ENCODE results near the gene COX7B. TPM values are rescaled to one million over a fixed set of nuclear protein-coding genes. Genes with fewer than 3 reads are reported as not detected.
A peak's percentile ranks its signal among the peaks of the same experiment; 100 is the strongest.

COX7B gene
- total and polyA plus RNA-seq, 10 of the 15 experiments (the other 5 are each of a cell fraction or from before 2014, with no cell fraction given), result 331 to 2,070 (median 987) TPM

DNA sequence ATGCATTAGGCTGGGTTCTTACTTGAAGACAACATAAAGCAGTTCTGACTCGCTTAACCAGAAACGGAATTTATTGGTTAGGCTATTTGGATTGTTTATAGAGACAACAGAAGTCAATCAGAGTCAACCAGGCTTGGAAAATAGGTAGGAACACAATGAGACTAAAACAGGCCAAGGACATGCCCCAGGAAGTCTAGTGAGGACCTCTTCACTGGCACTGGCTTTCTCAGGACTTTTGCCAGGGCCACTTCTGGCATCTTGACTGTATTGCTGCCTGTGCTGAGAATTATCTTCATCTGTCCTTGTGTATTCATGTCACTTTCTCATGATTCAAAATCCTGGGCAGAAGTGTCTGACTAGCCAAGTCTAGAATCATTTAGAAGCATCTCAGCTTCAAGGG lies 50.6 kb downstream of the COX7B start (continued):
- TF ChIP-seq, protein P1, sequence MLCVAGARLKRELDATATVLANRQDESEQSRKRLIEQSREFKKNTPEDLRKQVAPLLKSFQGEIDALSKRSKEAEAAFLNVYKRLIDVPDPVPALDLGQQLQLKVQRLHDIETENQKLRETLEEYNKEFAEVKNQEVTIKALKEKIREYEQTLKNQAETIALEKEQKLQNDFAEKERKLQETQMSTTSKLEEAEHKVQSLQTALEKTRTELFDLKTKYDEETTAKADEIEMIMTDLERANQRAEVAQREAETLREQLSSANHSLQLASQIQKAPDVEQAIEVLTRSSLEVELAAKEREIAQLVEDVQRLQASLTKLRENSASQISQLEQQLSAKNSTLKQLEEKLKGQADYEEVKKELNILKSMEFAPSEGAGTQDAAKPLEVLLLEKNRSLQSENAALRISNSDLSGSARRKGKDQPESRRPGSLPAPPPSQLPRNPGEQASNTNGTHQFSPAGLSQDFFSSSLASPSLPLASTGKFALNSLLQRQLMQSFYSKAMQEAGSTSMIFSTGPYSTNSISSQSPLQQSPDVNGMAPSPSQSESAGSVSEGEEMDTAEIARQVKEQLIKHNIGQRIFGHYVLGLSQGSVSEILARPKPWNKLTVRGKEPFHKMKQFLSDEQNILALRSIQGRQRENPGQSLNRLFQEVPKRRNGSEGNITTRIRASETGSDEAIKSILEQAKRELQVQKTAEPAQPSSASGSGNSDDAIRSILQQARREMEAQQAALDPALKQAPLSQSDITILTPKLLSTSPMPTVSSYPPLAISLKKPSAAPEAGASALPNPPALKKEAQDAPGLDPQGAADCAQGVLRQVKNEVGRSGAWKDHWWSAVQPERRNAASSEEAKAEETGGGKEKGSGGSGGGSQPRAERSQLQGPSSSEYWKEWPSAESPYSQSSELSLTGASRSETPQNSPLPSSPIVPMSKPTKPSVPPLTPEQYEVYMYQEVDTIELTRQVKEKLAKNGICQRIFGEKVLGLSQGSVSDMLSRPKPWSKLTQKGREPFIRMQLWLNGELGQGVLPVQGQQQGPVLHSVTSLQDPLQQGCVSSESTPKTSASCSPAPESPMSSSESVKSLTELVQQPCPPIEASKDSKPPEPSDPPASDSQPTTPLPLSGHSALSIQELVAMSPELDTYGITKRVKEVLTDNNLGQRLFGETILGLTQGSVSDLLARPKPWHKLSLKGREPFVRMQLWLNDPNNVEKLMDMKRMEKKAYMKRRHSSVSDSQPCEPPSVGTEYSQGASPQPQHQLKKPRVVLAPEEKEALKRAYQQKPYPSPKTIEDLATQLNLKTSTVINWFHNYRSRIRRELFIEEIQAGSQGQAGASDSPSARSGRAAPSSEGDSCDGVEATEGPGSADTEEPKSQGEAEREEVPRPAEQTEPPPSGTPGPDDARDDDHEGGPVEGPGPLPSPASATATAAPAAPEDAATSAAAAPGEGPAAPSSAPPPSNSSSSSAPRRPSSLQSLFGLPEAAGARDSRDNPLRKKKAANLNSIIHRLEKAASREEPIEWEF (IDR thresholded peaks at IDR 0.05; ENCODE audit: insufficient replicate concordance, low read depth, low read length), result no peak
- TF ChIP-seq, protein P2, sequence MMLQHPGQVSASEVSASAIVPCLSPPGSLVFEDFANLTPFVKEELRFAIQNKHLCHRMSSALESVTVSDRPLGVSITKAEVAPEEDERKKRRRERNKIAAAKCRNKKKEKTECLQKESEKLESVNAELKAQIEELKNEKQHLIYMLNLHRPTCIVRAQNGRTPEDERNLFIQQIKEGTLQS (IDR thresholded peaks at IDR 0.05; ENCODE audit: borderline replicate concordance, extremely low read depth, low read depth, low read length), result no peak
- TF ChIP-seq CHD2 (IDR thresholded peaks at IDR 0.05; ENCODE audit: borderline replicate concordance, low read depth, low read length) (no peak), STAT3 (IDR thresholded peaks at IDR 0.05; ENCODE audit: low read depth, low read length) (no peak), FOXM1 (IDR thresholded peaks at IDR 0.05; ENCODE audit: low read depth, low read length) (no peak)

DNA sequence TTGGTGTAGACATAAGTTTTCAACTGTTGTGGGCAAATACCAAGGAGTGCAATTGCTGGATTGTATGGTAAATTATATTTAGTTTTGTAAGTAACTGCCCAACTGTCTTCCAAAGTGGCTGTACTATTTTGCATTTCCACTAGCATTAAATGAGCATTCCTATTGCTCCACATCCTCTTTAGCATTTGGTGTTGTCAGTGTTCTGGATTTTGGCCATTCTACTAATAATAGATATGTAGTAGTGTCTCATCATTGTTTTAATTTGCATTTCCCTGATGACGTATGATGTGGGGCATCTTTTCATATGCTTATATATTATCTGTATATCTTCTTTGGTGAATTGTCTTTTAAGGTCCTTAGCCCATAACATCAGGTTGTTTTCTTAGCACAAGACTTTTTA lies 52.9 kb downstream of the COX7B start:
- RAD21 ChIA-PET (ENCODE audit: unreplicated experiment), result no interaction called here
- no peak for ATAC-seq
- H3K27ac ChIP-seq (ENCODE audit: control insufficient read depth, insufficient read depth), result no peak overlapping the region
- intact Hi-C loops (cut with micrococcal nuclease; ENCODE audit: unreplicated experiment) (no loop called here), in situ Hi-C loops (cut with MboI) (no loop called here)
- WGBS (ENCODE audit: insufficient coverage, insufficient replicate concordance, low lambda C conversion rate, missing lambda C conversion rate), result 45% methylated on average over 1 of the region's 1 CpG
- TF ChIP-seq TBL1XR1 (IDR thresholded peaks at IDR 0.05; ENCODE audit: low read depth, low read length), result no peak
- TF ChIP-seq NBN (IDR thresholded peaks at IDR 0.05), result no peak
- TF ChIP-seq HDAC6 (IDR thresholded peaks at IDR 0.05; ENCODE audit: unreplicated experiment), result no peak
- TF ChIP-seq SIN3A (IDR thresholded peaks at IDR 0.05; ENCODE audit: low read depth, low read length), result no peak
- no peak for TF ChIP-seq ZNF24 (IDR thresholded peaks at IDR 0.05)
- no peak for TF ChIP-seq ZNF207 (IDR thresholded peaks at IDR 0.05; ENCODE audit: borderline replicate concordance)
- no peak for TF ChIP-seq RCOR1 (conservative IDR thresholded peaks at IDR 0.05; ENCODE audit: low read depth, low read length)
- TF ChIP-seq WRNIP1 (IDR thresholded peaks at IDR 0.05; ENCODE audit: borderline replicate concordance, low read depth, low read length), result no peak
- no peak for TF ChIP-seq RAD21 (IDR thresholded peaks at IDR 0.05; ENCODE audit: insufficient read depth, low read depth, low read length)
- TF ChIP-seq NFYA (IDR thresholded peaks at IDR 0.05; ENCODE audit: borderline replicate concordance, low read depth, low read length), result no peak
- TF ChIP-seq MYC (IDR thresholded peaks at IDR 0.05; ENCODE audit: insufficient read depth, insufficient read length, insufficient replicate concordance, low read length, severe bottlenecking), result no peak
- no peak overlapping the region for H3K4me2 ChIP-seq (ENCODE audit: control insufficient read depth, insufficient read depth)
- POLR2A ChIA-PET, result no interaction called here
- no peak overlapping the region for H3K4me3 ChIP-seq
- no peak overlapping the region for H2AFZ ChIP-seq (ENCODE audit: control insufficient read depth, low read depth, low read length)
- no peaks in the 10 kb centered on the region for H3K27me3 ChIP-seq (replicated peaks in 1 of 2; ENCODE audit: control insufficient read depth in 2 of 2, insufficient read depth in 2 of 2, low read length in 1 of 2)
- H3K9me3 ChIP-seq (replicated peaks; ENCODE audit: control insufficient read depth, insufficient read depth, low read length), result no peaks in the 10 kb centered on the region; the same call in 2 of the 3 replicates
- H3K9ac ChIP-seq (ENCODE audit: control insufficient read depth, insufficient read depth, low read length), result no peak overlapping the region
- H4K20me1 ChIP-seq (ENCODE audit: control insufficient read depth, insufficient read depth), result no peaks in the 10 kb centered on the region
- BruUV-seq (replicated peaks), result no TSS peak
- no peaks in the 10 kb centered on the region for H3K79me2 ChIP-seq (ENCODE audit: control insufficient read depth, insufficient read depth, low read length)
- no peak for DNase-seq (ENCODE audit: low read depth, low spot score)
- peak; percentile 66 for FAIRE-seq
- H3K36me3 ChIP-seq (ENCODE audit: control insufficient read depth in 2 of 2, insufficient read depth in 2 of 2, low read length in 1 of 2), result no peaks in the 10 kb centered on the region
- SMC1A ChIA-PET (ENCODE audit: uncharacterized antibody, unreplicated experiment), result no interaction called here
- CTCF ChIA-PET, result no interaction called here
- H3K4me1 ChIP-seq (ENCODE audit: control insufficient read depth, insufficient read depth, low read length), result no peaks in the 10 kb centered on the region

Data from GM12878 (cell line).